Caco-2 (cell line): Measurements from ENCODE around the gene SLC19A1. TPM values are rescaled to one million over a fixed set of nuclear protein-coding genes. Genes with fewer than 3 reads are reported as not detected.

Source experiments
- BruUV-seq: library from RNA; stranded (reverse); fragments of 400-500 nt; replicated peaks from 2 replicates; lab custom pipeline; 2021; lab: Mats Ljungman, UMichigan
- CTCF ChIA-PET: fragments of 300-600 bp; sonication (Branson Sonifier 250); formaldehyde crosslinking; loops from one replicate; lab custom pipeline; 2022; ENCODE audit warnings: antibody characterized with exemption; lab: Charles Lee
- POLR2A ChIA-PET: fragments of 300-600 bp; sonication (Branson Sonifier 250); formaldehyde crosslinking; loops from one replicate; lab custom pipeline; 2022; ENCODE audit warnings: antibody characterized with exemption; lab: Charles Lee
- DNase-seq, 2 experiments: peaks; one replicate each; pipeline versions ENCODE4 v3.0.0 to v3.0.0-alpha.2; 2020 to 2022
- H3K27me3 ChIP-seq: replicated peaks from 2 replicates; pipeline ENCODE4 v1.6.0; 2011; ENCODE audit warnings: low read length; ENCODE audit not compliant: control insufficient read depth, insufficient read depth
- H3K36me3 ChIP-seq: 2 replicates; pipeline ENCODE4 v1.5.1; 2011; ENCODE audit warnings: low read length; ENCODE audit not compliant: control insufficient read depth, insufficient read depth
- H3K4me1 ChIP-seq: fragments of 250-450 bp; sonication (Bioruptor Pico); 2 replicates; pipeline ENCODE4 v1.5.1; 2020; ENCODE audit warnings: mild to moderate bottlenecking
- H3K4me3 ChIP-seq: 2 replicates; pipeline ENCODE4 v1.5.1; 2011; ENCODE audit warnings: low read depth, mild to moderate bottlenecking, control low read depth, low read length
- H3K9me3 ChIP-seq: fragments of 250-450 bp; sonication (Bioruptor Pico); 2 replicates; pipeline ENCODE4 v1.5.1; 2020; ENCODE audit warnings: mild to moderate bottlenecking, moderate library complexity
- H3K27ac Mint-ChIP-seq: one replicate; pipeline ENCODE4 v1.8.0; 2022; ENCODE audit warnings: mixed read lengths; ENCODE audit not compliant: unreplicated experiment
- H3K27me3 Mint-ChIP-seq: one replicate; pipeline ENCODE4 v1.8.0; 2022; ENCODE audit warnings: mixed read lengths; ENCODE audit not compliant: insufficient read depth, unreplicated experiment
- H3K36me3 Mint-ChIP-seq: one replicate; pipeline ENCODE4 v1.8.0; 2022; ENCODE audit warnings: mild to moderate bottlenecking, mixed read lengths; ENCODE audit not compliant: insufficient read depth, unreplicated experiment
- H3K4me1 Mint-ChIP-seq: one replicate; pipeline ENCODE4 v1.8.0; 2022; ENCODE audit warnings: low read depth, mixed read lengths; ENCODE audit not compliant: unreplicated experiment
- H3K4me3 Mint-ChIP-seq: one replicate; pipeline ENCODE4 v1.8.0; 2022; ENCODE audit warnings: mild to moderate bottlenecking, moderate library complexity, mixed read lengths; ENCODE audit not compliant: unreplicated experiment
- H3K9me3 Mint-ChIP-seq: one replicate; pipeline ENCODE4 v1.8.0; 2022; ENCODE audit warnings: mixed read lengths; ENCODE audit not compliant: unreplicated experiment
- CTCF ChIP-seq, 2 experiments: fragments of 200-600 bp in 1 of 2; IDR thresholded peaks; 1 replicate in 1 of 2; 2 replicates in 1 of 2; pipeline versions ENCODE4 v1.5.1 to v1.8.0; 2011 to 2022; ENCODE audit warnings: antibody characterized with exemption in 1 of 2, control low read depth in 1 of 2, inconsistent platforms in 1 of 2, low read depth in 1 of 2, low read length in 1 of 2, mild to moderate bottlenecking in 1 of 2, moderate library complexity in 1 of 2; ENCODE audit not compliant: insufficient read depth in 1 of 2, severe bottlenecking in 1 of 2, unreplicated experiment in 1 of 2
- intact Hi-C: fragments of 100-400 bp; cut with micrococcal nuclease; formaldehyde crosslinking; loops from one replicate; pipeline ENCODE4 v1.10.0; 2022; ENCODE audit not compliant: unreplicated experiment
- total RNA-seq: library from RNA; stranded (reverse); gene quantifications from 2 replicates; pipeline ENCODE4 v1.2.3, GENCODE V29; 2022

SLC19A1 gene
- total RNA-seq, 1 experiment from 2014 or later, result 45.4 TPM

- H3K27ac Mint-ChIP-seq, result peak overlapping the region; percentile 64
These were observed 42.2 kb downstream of the SLC19A1 start for GRCh38 chr21:45499970-45500577.

GRCh38 chr21:45499201-45499750, 43.0 kb downstream of the SLC19A1 start:
- H3K9me3 ChIP-seq, result no peaks in the 10 kb centered on the region
- intact Hi-C loops, result no loop called here
- no peak overlapping the region for H3K4me3 ChIP-seq
- Mint-ChIP-seq H3K4me1 (peaks cover 6% of the 10 kb centered on the region), H3K4me3 (no peak overlapping the region), H3K27me3 (no peaks in the 10 kb centered on the region), H3K36me3 (peaks cover 75% of the 10 kb centered on the region), H3K27ac (peak overlapping the region; percentile 64), H3K9me3 (peaks cover 13% of the 10 kb centered on the region)
- POLR2A ChIA-PET, result no interaction called here
- H3K36me3 ChIP-seq, result peaks cover 6% of the 10 kb centered on the region
- TF ChIP-seq CTCF (IDR thresholded peaks at IDR 0.05; ENCODE audit: insufficient read depth in 1 of 2, low read depth in 1 of 2, low read length in 1 of 2, severe bottlenecking in 1 of 2, unreplicated experiment in 1 of 2), result no peak
- no peak for DNase-seq
- no peaks in the 10 kb centered on the region for H3K27me3 ChIP-seq
- H3K4me1 ChIP-seq, result no peaks in the 10 kb centered on the region
- BruUV-seq, result no TSS peak
- CTCF ChIA-PET, result no interaction called here

More at GRCh38 chr21:45499970-45500577, 42.2 kb downstream of the SLC19A1 start:
- ChIA-PET CTCF (no interaction called here), POLR2A (no interaction called here)
- H3K9me3 Mint-ChIP-seq, result peaks cover 13% of the 10 kb centered on the region
- H3K4me1 Mint-ChIP-seq, result peaks cover 6% of the 10 kb centered on the region
- TF ChIP-seq CTCF (IDR thresholded peaks at IDR 0.05; ENCODE audit: insufficient read depth in 1 of 2, low read depth in 1 of 2, low read length in 1 of 2, severe bottlenecking in 1 of 2, unreplicated experiment in 1 of 2), result no peak
- no peak for DNase-seq
- H3K36me3 ChIP-seq, result peaks cover 6% of the 10 kb centered on the region
- peaks cover 70% of the 10 kb centered on the region for H3K36me3 Mint-ChIP-seq
- no TSS peak for BruUV-seq
- no peak overlapping the region for H3K4me3 ChIP-seq
- H3K4me3 Mint-ChIP-seq, result no peak overlapping the region
- intact Hi-C loops, result no loop called here
- H3K27me3 Mint-ChIP-seq, result no peaks in the 10 kb centered on the region
- H3K9me3 ChIP-seq, result no peaks in the 10 kb centered on the region
- H3K4me1 ChIP-seq, result no peaks in the 10 kb centered on the region
- no peaks in the 10 kb centered on the region for H3K27me3 ChIP-seq

- Histone ChIP-seq H3K4me1 (no peaks in the 10 kb centered on the region), H3K36me3 (peaks cover 6% of the 10 kb centered on the region), H3K27me3 (no peaks in the 10 kb centered on the region), H3K4me3 (no peak overlapping the region), H3K9me3 (no peaks in the 10 kb centered on the region)
- ChIA-PET CTCF (no interaction called here), POLR2A (no interaction called here)
- no peak for DNase-seq
- no peak overlapping the region for H3K4me3 Mint-ChIP-seq
- no TSS peak for BruUV-seq
- peak overlapping the region; percentile 54 for H3K27ac Mint-ChIP-seq
- H3K36me3 Mint-ChIP-seq, result peaks cover 69% of the 10 kb centered on the region
- no peaks in the 10 kb centered on the region for H3K27me3 Mint-ChIP-seq
- peaks cover 6% of the 10 kb centered on the region for H3K4me1 Mint-ChIP-seq
- TF ChIP-seq CTCF (IDR thresholded peaks at IDR 0.05; ENCODE audit: insufficient read depth in 1 of 2, low read depth in 1 of 2, low read length in 1 of 2, severe bottlenecking in 1 of 2, unreplicated experiment in 1 of 2), result no peak
- intact Hi-C loops, result no loop called here
- peaks cover 13% of the 10 kb centered on the region for H3K9me3 Mint-ChIP-seq
These were observed 43.6 kb downstream of the SLC19A1 start for GRCh38 chr21:45498646-45499000.
